Measurements from ENCODE around the gene GLRX3.
"Not testable (repeated sequence)": the region's sequence is repeated elsewhere in the genome, so short reads cannot be mapped to it uniquely, and the experiment has no call there.

GLRX3 gene

GRCh38 chr10:130136226-130137089, at the start of gene GLRX3:
GLRX3 (plus strand) TSS chr10:130136391; CDS start chr10:130136421, 30 bp downstream.
- peak; percentile 87 for DNase-seq (ENCODE audit: low spot score)
- peak within 1 kb of the TSS; percentile 91 for H3K4me3 ChIP-seq
- no peak for TF ChIP-seq CTCF (IDR thresholded peaks at IDR 0.05)
- H3K27ac ChIP-seq = peak within 1 kb of the TSS; percentile 47 to 86

- not testable (repeated sequence) for H3K4me3 ChIP-seq; H3K27ac ChIP-seq; DNase-seq (ENCODE audit: low spot score)
These were observed 45.6 kb upstream of the GLRX3 start for GRCh38 chr10:130090565-130090964.

- no peak for TF ChIP-seq CTCF (IDR thresholded peaks at IDR 0.05)
- Histone ChIP-seq H3K4me3 (no peak overlapping the region), H3K27ac (no peak overlapping the region)
- no peak for DNase-seq (ENCODE audit: low spot score)
These were observed 36.8 kb upstream of the GLRX3 start for GRCh38 chr10:130099344-130099743.

GRCh38 chr10:130105724-130106123, 30.5 kb upstream of the GLRX3 start:
- no peak overlapping the region for H3K27ac ChIP-seq
- DNase-seq (ENCODE audit: low spot score) = no peak
- TF ChIP-seq CTCF (IDR thresholded peaks at IDR 0.05) = no peak
- H3K4me3 ChIP-seq = no peak overlapping the region

DNA sequence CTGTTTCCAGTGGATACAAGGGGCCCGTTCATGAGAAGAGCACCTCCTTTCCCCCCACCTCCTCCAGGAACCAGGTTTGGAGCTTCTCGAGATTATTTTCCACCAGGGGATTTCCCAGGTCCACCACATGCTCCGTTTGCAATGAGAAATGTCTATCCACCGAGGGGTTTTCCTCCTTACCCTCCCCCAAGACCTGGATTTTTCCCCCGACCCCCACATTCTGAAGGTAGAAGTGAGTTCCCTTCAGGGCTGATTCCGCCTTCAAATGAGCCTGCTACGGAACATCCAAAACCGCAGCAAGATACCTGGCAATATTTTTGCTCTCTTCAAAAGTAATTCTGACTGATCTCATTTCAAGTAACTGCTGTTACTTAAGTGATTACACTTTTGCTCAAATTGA, 28.0 kb upstream of the GLRX3 start:
- not testable (repeated sequence) for DNase-seq (ENCODE audit: low spot score)

GRCh38 chr10:130108934-130109604, 27.1 kb upstream of the GLRX3 start:
- Histone ChIP-seq H3K27ac (peak overlapping the region in 1 of 2 donors; percentile 41), H3K4me3 (peak overlapping the region; percentile 86)
- no peak for DNase-seq (ENCODE audit: low spot score)
- no peak for TF ChIP-seq CTCF (IDR thresholded peaks at IDR 0.05)

More for the DNA sequence above, 28.0 kb upstream of the GLRX3 start:
- not testable (repeated sequence) for H3K27ac ChIP-seq, H3K4me3 ChIP-seq

DNA sequence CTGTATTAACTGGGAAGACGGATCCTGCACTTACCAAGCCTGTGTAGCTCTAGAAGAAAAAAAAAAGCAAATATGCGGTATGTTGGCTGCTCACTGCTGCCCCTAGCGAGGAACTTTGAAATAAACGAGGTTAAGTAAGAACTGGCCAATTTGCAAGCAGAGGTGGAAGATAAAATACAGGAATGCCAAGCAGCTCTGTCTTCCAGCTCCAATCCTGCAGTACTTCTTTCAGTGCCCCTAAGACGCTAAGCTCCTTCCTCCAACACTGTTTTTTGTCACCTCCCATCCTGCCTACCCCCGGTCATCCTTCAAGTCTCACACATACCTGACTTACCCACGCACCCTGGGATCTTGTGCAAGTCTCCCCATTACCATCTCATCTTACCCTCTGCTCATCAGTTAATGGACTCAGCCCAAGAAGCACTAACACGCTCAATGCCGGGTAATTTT, 26.4 kb upstream of the GLRX3 start:
- DNase-seq (ENCODE audit: low spot score) = no peak
- Histone ChIP-seq H3K27ac (peak overlapping the region; percentile 84 to 98), H3K4me3 (peak overlapping the region; percentile 86)
- TF ChIP-seq CTCF (IDR thresholded peaks at IDR 0.05) = peak; percentile 57

Measured in coronary artery (tissue), 2 donors.